Tibial artery (tissue), 4 donors: ENCODE measurements around the gene NARS2.
"Not testable (repeated sequence)": the region's sequence is repeated elsewhere in the genome, so short reads cannot be mapped to it uniquely, and the experiment has no call there.

Experiments used
- DNase-seq, 2 donors: peaks; one replicate each; pipeline ENCODE4 v3.0.0-alpha.2; 2019
- H3K27ac ChIP-seq, 2 donors: fragments of 200-600 bp; sonication (generic) in 1 of 2; 1 replicate in 1 of 2; 2 replicates in 1 of 2; pipeline ENCODE4 v1.5.1; 2018 to 2019; ENCODE audit warnings: mild to moderate bottlenecking in 1 of 2
- H3K27me3 ChIP-seq, 2 donors: fragments of 200-600 bp; sonication (generic) in 1 of 2; one replicate each; pipeline versions ENCODE4 v1.5.1 to v1.6.0; 2016 to 2019
- H3K36me3 ChIP-seq, 3 donors: fragments of 200-600 bp; sonication (generic) in 2 of 3; one replicate each; pipeline ENCODE4 v1.5.1; 2016 to 2019; ENCODE audit warnings: mild to moderate bottlenecking in 2 of 3
- H3K4me1 ChIP-seq, 4 donors: fragments of 200-600 bp; sonication (generic) in 2 of 4; 1 replicate in 3 of 4; 2 replicates in 1 of 4; pipeline ENCODE4 v1.5.1; 2016 to 2019
- H3K4me3 ChIP-seq, 2 donors: fragments of 200-600 bp; sonication (generic) in 1 of 2; 1 replicate in 1 of 2; 2 replicates in 1 of 2; pipeline ENCODE4 v1.5.1; 2018 to 2019; ENCODE audit warnings: mild to moderate bottlenecking in 2 of 2
- H3K9me3 ChIP-seq, 3 donors: fragments of 200-600 bp; sonication (generic) in 1 of 3; one replicate each; pipeline ENCODE4 v1.5.1; 2016 to 2019
- CTCF ChIP-seq, 2 experiments: fragments of 200-600 bp in 1 of 2; fragments of 450-650 bp in 1 of 2; IDR thresholded peaks; one replicate each; pipeline ENCODE4 v1.5.1; 2017 to 2019; ENCODE audit warnings: antibody characterized with exemption in 2 of 2, mild to moderate bottlenecking in 1 of 2, moderate library complexity in 1 of 2
- intact Hi-C: fragments of 100-400 bp; cut with DNase I; formaldehyde crosslinking; loops from one replicate; pipeline ENCODE4 v1.15.0; 2023; ENCODE audit warnings: low total_unique reads

The NARS2 gene

GRCh38 chr11:78612721-78613377 lies 38.2 kb upstream of the NARS2 start:
- no peaks in the 10 kb centered on the region for H3K9me3 ChIP-seq
- no peaks in the 10 kb centered on the region for H3K27me3 ChIP-seq
- no peak for DNase-seq
- H3K4me3 ChIP-seq: no peak overlapping the region
- H3K36me3 ChIP-seq: no peaks in the 10 kb centered on the region
- intact Hi-C loops: no loop called here
- no peak overlapping the region for H3K27ac ChIP-seq
- TF ChIP-seq CTCF (IDR thresholded peaks at IDR 0.05): no peak
- no peaks in the 10 kb centered on the region for H3K4me1 ChIP-seq

- H3K9me3 ChIP-seq, intact Hi-C loops, H3K27ac ChIP-seq, H3K4me1 ChIP-seq, DNase-seq, H3K27me3 ChIP-seq, H3K4me3 ChIP-seq, H3K36me3 ChIP-seq: not testable (repeated sequence)
These were observed 34.7 kb upstream of the NARS2 start for GRCh38 chr11:78609321-78609720.

GRCh38 chr11:78607696-78608095 lies 33.0 kb upstream of the NARS2 start:
- DNase-seq: no peak
- no peaks in the 10 kb centered on the region for H3K4me1 ChIP-seq
- H3K36me3 ChIP-seq: no peaks in the 10 kb centered on the region
- H3K27ac ChIP-seq: no peak overlapping the region
- H3K9me3 ChIP-seq: peaks cover 0 to 1% (median 0%) of the 10 kb centered on the region in 3 donors
- TF ChIP-seq CTCF (IDR thresholded peaks at IDR 0.05): no peak
- H3K4me3 ChIP-seq: no peak overlapping the region
- peaks cover 0 to 13% of the 10 kb centered on the region in 2 donors for H3K27me3 ChIP-seq
- intact Hi-C loops: no loop called here

DNA sequence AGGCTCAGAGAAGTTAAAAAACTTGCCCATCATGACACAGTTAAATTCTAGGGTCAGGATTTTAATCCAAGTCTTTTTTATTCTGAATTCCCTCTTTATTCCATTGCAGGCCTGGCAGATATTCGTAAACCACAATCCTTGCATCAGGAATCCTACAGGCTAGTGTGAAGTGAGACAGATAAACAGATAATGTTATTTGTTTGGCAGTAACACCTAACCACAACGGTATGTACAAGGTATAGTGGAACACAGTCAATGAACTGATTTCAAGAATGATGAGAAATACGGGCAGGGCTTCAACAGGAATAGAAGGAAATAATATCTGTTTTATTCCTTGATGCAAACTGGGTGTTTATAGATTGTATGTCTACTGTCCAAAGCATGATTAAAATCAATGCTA lies 32.0 kb upstream of the NARS2 start:
- Histone ChIP-seq H3K4me3 (no peak overlapping the region), H3K27me3 (peaks cover 0 to 17% of the 10 kb centered on the region in 2 donors), H3K4me1 (no peaks in the 10 kb centered on the region), H3K27ac (no peak overlapping the region), H3K36me3 (no peaks in the 10 kb centered on the region), H3K9me3 (peaks cover 0 to 3% (median 0%) of the 10 kb centered on the region in 3 donors)
- DNase-seq: no peak
- intact Hi-C loops: no loop called here
- no peak for TF ChIP-seq CTCF (IDR thresholded peaks at IDR 0.05)

DNA sequence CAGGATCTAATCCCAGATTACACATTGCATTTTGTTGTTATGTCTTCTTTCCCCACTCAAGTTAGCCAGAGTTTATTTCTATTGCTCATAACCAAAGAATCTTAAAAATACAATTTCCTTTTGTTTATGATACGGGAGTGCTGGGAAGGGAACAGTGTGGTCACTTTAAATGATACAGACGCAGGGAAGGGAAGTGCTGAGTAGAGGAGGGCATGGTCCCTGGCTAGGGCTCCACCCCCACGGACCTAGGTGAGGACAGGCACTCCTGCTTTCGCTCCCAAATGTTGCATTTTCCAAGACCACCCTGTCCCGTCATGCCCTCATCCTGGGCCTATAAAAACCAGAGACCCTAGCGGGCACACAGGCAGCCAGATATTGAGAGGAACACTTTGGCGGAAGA lies 30.6 kb upstream of the NARS2 start:
- TF ChIP-seq CTCF (IDR thresholded peaks at IDR 0.05): no peak
- Histone ChIP-seq H3K36me3 (no peaks in the 10 kb centered on the region), H3K4me1 (no peaks in the 10 kb centered on the region), H3K27me3 (peaks cover 0 to 17% of the 10 kb centered on the region in 2 donors), H3K9me3 (peaks cover 0 to 3% (median 0%) of the 10 kb centered on the region in 3 donors), H3K27ac (no peak overlapping the region), H3K4me3 (no peak overlapping the region)
- no peak for DNase-seq
- intact Hi-C loops: no loop called here

DNA sequence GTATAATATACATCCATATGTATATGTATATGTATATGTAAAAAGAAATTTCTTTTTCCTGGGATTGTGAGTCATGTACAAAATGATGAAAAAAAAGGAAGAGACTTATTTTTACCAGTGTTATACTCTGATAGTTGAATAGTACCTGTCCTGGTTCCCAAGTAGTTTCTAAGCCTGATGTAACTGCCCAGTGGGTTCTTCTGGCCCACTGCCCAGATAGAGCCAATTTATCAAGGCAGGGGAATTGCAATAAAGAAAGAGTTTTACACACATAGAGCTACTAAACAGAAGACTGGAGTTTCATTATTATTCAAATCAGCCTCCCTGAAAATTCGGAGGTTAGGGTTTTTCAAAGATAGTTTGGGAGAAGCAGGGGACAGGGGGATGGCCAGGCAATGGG lies 29.1 kb upstream of the NARS2 start:
- no peak for DNase-seq
- Histone ChIP-seq H3K9me3 (peaks cover 0 to 3% (median 0%) of the 10 kb centered on the region in 3 donors), H3K4me3 (no peak overlapping the region)

DNA sequence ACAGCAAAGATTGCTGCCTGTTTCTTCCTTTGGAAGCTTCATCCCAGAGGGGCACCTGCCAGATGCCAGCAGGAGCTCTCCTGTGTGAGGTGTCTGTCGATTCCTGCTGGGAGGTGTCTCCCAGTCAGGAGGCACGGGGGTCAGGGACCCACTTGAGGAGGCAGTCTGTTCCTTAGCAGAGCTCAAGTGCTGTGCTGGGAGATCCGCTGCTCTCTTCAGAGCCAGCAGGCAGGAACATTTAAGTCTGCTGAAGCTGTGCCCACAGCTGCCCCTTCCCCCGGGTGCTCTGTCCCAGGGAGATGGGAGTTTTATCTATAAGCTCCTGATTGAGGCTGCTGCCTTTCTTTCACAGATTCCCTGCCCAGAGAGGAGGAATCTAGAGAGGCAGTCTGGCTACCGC lies 28.1 kb upstream of the NARS2 start:
- H3K4me1 ChIP-seq, H3K27ac ChIP-seq, H3K4me3 ChIP-seq, DNase-seq, H3K9me3 ChIP-seq, intact Hi-C loops, H3K36me3 ChIP-seq: not testable (repeated sequence)
- peaks cover 0 to 17% of the 10 kb centered on the region in 2 donors for H3K27me3 ChIP-seq

More for the DNA sequence above, 29.1 kb upstream of the NARS2 start:
- Histone ChIP-seq H3K27me3 (peaks cover 0 to 17% of the 10 kb centered on the region in 2 donors), H3K4me1 (no peaks in the 10 kb centered on the region), H3K36me3 (no peaks in the 10 kb centered on the region), H3K27ac (no peak overlapping the region)
- intact Hi-C loops: no loop called here
- no peak for TF ChIP-seq CTCF (IDR thresholded peaks at IDR 0.05)

- H3K27me3 ChIP-seq: peaks cover 0 to 17% of the 10 kb centered on the region in 2 donors
- intact Hi-C loops, H3K36me3 ChIP-seq, H3K9me3 ChIP-seq, H3K4me3 ChIP-seq, DNase-seq, H3K4me1 ChIP-seq, H3K27ac ChIP-seq: not testable (repeated sequence)
These were observed 26.4 kb upstream of the NARS2 start for GRCh38 chr11:78601066-78601465.

DNA sequence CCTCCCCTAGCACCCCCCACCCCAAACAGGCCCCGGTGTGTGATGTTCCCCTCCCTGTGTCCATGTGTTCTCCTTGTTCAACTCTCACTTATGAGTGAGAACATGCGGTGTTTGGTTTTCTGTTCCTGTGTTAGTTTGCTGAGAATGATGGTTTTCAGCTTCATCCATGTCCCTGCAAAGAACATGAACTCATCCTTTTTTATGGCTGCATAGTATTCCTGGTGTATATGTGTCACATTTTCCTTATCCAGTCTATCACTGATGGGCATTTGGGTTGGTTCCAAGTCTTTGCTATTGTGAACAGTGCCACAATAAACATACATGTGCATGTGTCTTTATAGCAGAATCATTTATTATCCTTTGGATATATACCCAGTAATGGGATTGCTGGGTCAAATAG lies 22.9 kb upstream of the NARS2 start:
- DNase-seq, H3K9me3 ChIP-seq, H3K36me3 ChIP-seq, H3K4me1 ChIP-seq, H3K4me3 ChIP-seq, H3K27me3 ChIP-seq, H3K27ac ChIP-seq, intact Hi-C loops: not testable (repeated sequence)
